OCI-LY7 (cell line): ENCODE results near the gene ARHGEF40. TPM values are rescaled to one million over a fixed set of nuclear protein-coding genes. Genes with fewer than 3 reads are reported as not detected.

Source experiments
- BruUV-seq: library from RNA; stranded (reverse); fragments of 400-500 nt; replicated peaks from 2 replicates; lab custom pipeline; 2021; lab: Mats Ljungman, UMichigan
- CTCF ChIA-PET: fragments of 300-600 bp; sonication (Branson Sonifier 250); formaldehyde crosslinking; loops from one replicate; lab custom pipeline; 2022; ENCODE audit warnings: antibody characterized with exemption; ENCODE audit not compliant: unreplicated experiment; lab: Charles Lee
- POLR2A ChIA-PET: fragments of 300-600 bp; sonication (Branson Sonifier 250); formaldehyde crosslinking; loops from one replicate; lab custom pipeline; 2022; ENCODE audit warnings: antibody characterized with exemption; lab: Charles Lee
- DNase-seq: peaks from one replicate; pipeline ENCODE4 v3.0.0-alpha.2; 2015; ENCODE audit warnings: low spot score
- H2AFZ ChIP-seq: fragments of 200-600 bp; sonication (generic), shearing (Covaris generic); 2 replicates; pipeline ENCODE4 v1.6.1; 2014; ENCODE audit warnings: mild to moderate bottlenecking, antibody characterized with exemption, low read length, moderate library complexity
- H3K27ac ChIP-seq: fragments of 200-600 bp; sonication (generic); 2 replicates; pipeline ENCODE4 v1.5.1; 2014; ENCODE audit warnings: mixed run types, low read depth, mild to moderate bottlenecking, moderate library complexity, low read length, inconsistent platforms; ENCODE audit not compliant: poor library complexity, severe bottlenecking
- H3K36me3 ChIP-seq: fragments of 200-600 bp; sonication (generic); 2 replicates; pipeline ENCODE4 v1.6.1; 2014; ENCODE audit warnings: mild to moderate bottlenecking, antibody characterized with exemption, low read length, moderate library complexity, mixed read lengths; ENCODE audit not compliant: insufficient read depth
- H3K4me1 ChIP-seq: fragments of 200-600 bp; sonication (generic); 2 replicates; pipeline ENCODE4 v1.5.1; 2014; ENCODE audit warnings: mild to moderate bottlenecking, low read length; ENCODE audit not compliant: insufficient read depth, poor library complexity, severe bottlenecking
- H3K4me2 ChIP-seq: fragments of 200-600 bp; sonication (generic); 2 replicates; pipeline ENCODE4 v1.6.1; 2014; ENCODE audit warnings: mild to moderate bottlenecking, low read length
- H3K4me3 ChIP-seq: fragments of 200-600 bp; sonication (generic); 2 replicates; pipeline ENCODE4 v1.5.1; 2014; ENCODE audit warnings: mild to moderate bottlenecking, low read depth, low read length; ENCODE audit not compliant: poor library complexity, severe bottlenecking
- H3K79me2 ChIP-seq: fragments of 200-600 bp; sonication (generic); 2 replicates; pipeline ENCODE4 v1.6.1; 2016; ENCODE audit warnings: low read depth, mild to moderate bottlenecking, low read length, moderate library complexity, mixed read lengths; ENCODE audit not compliant: insufficient read depth
- H3K9me2 ChIP-seq: fragments of 200-600 bp; sonication (generic); 2 replicates; pipeline ENCODE4 v1.6.1; 2016; ENCODE audit warnings: mild to moderate bottlenecking, low read length, mixed read lengths; ENCODE audit not compliant: insufficient read depth
- H3K9me3 ChIP-seq: fragments of 200-600 bp; sonication (generic); 2 replicates; pipeline ENCODE4 v1.6.1; 2014; ENCODE audit warnings: mild to moderate bottlenecking, mixed run types, low read length, mixed read lengths
- H4K20me1 ChIP-seq: fragments of 200-600 bp; sonication (generic); 2 replicates; pipeline ENCODE4 v1.6.1; 2014; ENCODE audit warnings: mild to moderate bottlenecking, antibody characterized with exemption, low read length, moderate library complexity, mixed read lengths; ENCODE audit not compliant: insufficient read depth
- EZH2phosphoT487 ChIP-seq: fragments of 200-600 bp; sonication (generic); IDR thresholded peaks from 2 replicates; pipeline ENCODE4 v1.6.1; 2018; ENCODE audit warnings: low read depth, borderline replicate concordance, mild to moderate bottlenecking, mixed run types, antibody characterized with exemption, low read length, moderate library complexity, mixed read lengths
- intact Hi-C: fragments of 100-400 bp; cut with micrococcal nuclease; formaldehyde crosslinking; loops from one replicate; pipeline ENCODE4 v1.10.0; 2022; ENCODE audit not compliant: unreplicated experiment
- total RNA-seq, 2 experiments: library from RNA; depleted of rRNA in 1 of 2; stranded (reverse); fragments of >200 nt in 1 of 2; shearing (Covaris generic) in 1 of 2; gene quantifications; 2 replicates each; pipeline ENCODE4 v1.2.3, GENCODE V29; 2014 to 2022
- TF ChIP-seq, protein P1 (sequence below): fragments of 200-600 bp; sonication (generic); conservative IDR thresholded peaks from 2 replicates; pipeline ENCODE4 v1.5.1; 2014; ENCODE audit warnings: mild to moderate bottlenecking, antibody characterized with exemption, low read length, moderate library complexity, mixed read lengths

ARHGEF40 gene
- total RNA-seq, 2 experiments from 2014 or later, result 1.3 to 2.0 TPM

GRCh38 chr14:21059842-21060613, 10.1 kb upstream of the ARHGEF40 start:
- Histone ChIP-seq H2AFZ (no peak overlapping the region), H3K4me2 (no peak overlapping the region), H3K36me3 (no peaks in the 10 kb centered on the region), H3K27ac (no peak overlapping the region), H3K79me2 (no peaks in the 10 kb centered on the region), H3K4me3 (no peak overlapping the region), H3K9me2 (no peaks in the 10 kb centered on the region), H4K20me1 (no peaks in the 10 kb centered on the region), H3K4me1 (peaks cover 5% of the 10 kb centered on the region), H3K9me3 (no peaks in the 10 kb centered on the region)
- no peak for DNase-seq
- BruUV-seq, result no TSS peak
- intact Hi-C loops, result no loop called here
- POLR2A ChIA-PET, result no interaction called here
- CTCF ChIA-PET, result no interaction called here
- TF ChIP-seq, protein P1, sequence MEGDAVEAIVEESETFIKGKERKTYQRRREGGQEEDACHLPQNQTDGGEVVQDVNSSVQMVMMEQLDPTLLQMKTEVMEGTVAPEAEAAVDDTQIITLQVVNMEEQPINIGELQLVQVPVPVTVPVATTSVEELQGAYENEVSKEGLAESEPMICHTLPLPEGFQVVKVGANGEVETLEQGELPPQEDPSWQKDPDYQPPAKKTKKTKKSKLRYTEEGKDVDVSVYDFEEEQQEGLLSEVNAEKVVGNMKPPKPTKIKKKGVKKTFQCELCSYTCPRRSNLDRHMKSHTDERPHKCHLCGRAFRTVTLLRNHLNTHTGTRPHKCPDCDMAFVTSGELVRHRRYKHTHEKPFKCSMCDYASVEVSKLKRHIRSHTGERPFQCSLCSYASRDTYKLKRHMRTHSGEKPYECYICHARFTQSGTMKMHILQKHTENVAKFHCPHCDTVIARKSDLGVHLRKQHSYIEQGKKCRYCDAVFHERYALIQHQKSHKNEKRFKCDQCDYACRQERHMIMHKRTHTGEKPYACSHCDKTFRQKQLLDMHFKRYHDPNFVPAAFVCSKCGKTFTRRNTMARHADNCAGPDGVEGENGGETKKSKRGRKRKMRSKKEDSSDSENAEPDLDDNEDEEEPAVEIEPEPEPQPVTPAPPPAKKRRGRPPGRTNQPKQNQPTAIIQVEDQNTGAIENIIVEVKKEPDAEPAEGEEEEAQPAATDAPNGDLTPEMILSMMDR, result no peak
- no peak for TF ChIP-seq EZH2phosphoT487

- H2AFZ ChIP-seq, result no peak overlapping the region
These were observed 9.3 kb upstream of the ARHGEF40 start for GRCh38 chr14:21060614-21061346.

More at GRCh38 chr14:21060614-21061346, 9.3 kb upstream of the ARHGEF40 start:
- TF ChIP-seq, protein P1, result no peak
- no peak for TF ChIP-seq EZH2phosphoT487
- no peaks in the 10 kb centered on the region for H3K79me2 ChIP-seq
- H3K4me2 ChIP-seq, result no peak overlapping the region
- peaks cover 5% of the 10 kb centered on the region for H3K4me1 ChIP-seq
- no TSS peak for BruUV-seq
- H3K36me3 ChIP-seq, result no peaks in the 10 kb centered on the region
- CTCF ChIA-PET, result no interaction called here
- no peak for DNase-seq
- no peak overlapping the region for H3K27ac ChIP-seq
- no peaks in the 10 kb centered on the region for H4K20me1 ChIP-seq
- H3K9me2 ChIP-seq, result no peaks in the 10 kb centered on the region
- H3K4me3 ChIP-seq, result no peak overlapping the region
- intact Hi-C loops, result no loop called here
- POLR2A ChIA-PET, result no interaction called here
- no peaks in the 10 kb centered on the region for H3K9me3 ChIP-seq
